WTC11 (cell line): ENCODE results near the gene TLE2. TPM values are rescaled to one million over a fixed set of nuclear protein-coding genes. Genes with fewer than 3 reads are reported as not detected.

Source experiments
- ATAC-seq: fragments of 200-7000 bp; cut with Tn5 transposase; 2 replicates; pipeline ENCODE4 v1.10.0; 2021; ENCODE audit warnings: mild to moderate bottlenecking, moderate library complexity
- CTCF ChIA-PET: fragments of 300-600 bp; sonication (Branson Sonifier 250); formaldehyde crosslinking; loops from one replicate; lab custom pipeline; 2021; ENCODE audit warnings: antibody characterized with exemption; lab: Charles Lee
- POLR2A ChIA-PET: fragments of 350-600 bp; sonication (Branson Sonifier 250); formaldehyde crosslinking; loops from one replicate; lab custom pipeline; 2021; ENCODE audit warnings: antibody characterized with exemption; lab: Charles Lee
- DNase-seq: peaks from one replicate; pipeline ENCODE4 v3.0.0; 2021; ENCODE audit warnings: low spot score
- H3K27ac Mint-ChIP-seq: 2 replicates; pipeline ENCODE4 v1.8.0; 2021; ENCODE audit warnings: mixed read lengths
- H3K27me3 Mint-ChIP-seq: 2 replicates; pipeline ENCODE4 v1.8.0; 2021; ENCODE audit warnings: low read depth, mild to moderate bottlenecking, moderate library complexity, mixed read lengths
- H3K36me3 Mint-ChIP-seq: 2 replicates; pipeline ENCODE4 v1.8.0; 2021; ENCODE audit warnings: mixed read lengths
- H3K4me1 Mint-ChIP-seq: 2 replicates; pipeline ENCODE4 v1.8.0; 2022; ENCODE audit warnings: mixed read lengths
- H3K4me3 Mint-ChIP-seq: 2 replicates; pipeline ENCODE4 v1.8.0; 2021; ENCODE audit warnings: mild to moderate bottlenecking, moderate library complexity, mixed read lengths
- H3K9me3 Mint-ChIP-seq: 2 replicates; pipeline ENCODE4 v1.8.0; 2021; ENCODE audit warnings: mixed read lengths
- ATF2 ChIP-seq: sonication (generic); formaldehyde crosslinking; IDR thresholded peaks from 2 replicates; pipeline ENCODE4 v1.8.1; 2022; ENCODE audit warnings: low read depth, missing genetic modification reagents, borderline replicate concordance
- CBFB ChIP-seq: sonication (generic); formaldehyde crosslinking; IDR thresholded peaks from 2 replicates; pipeline ENCODE4 v1.8.1; 2022; ENCODE audit warnings: mild to moderate bottlenecking, low read depth, missing genetic modification reagents
- CDX4 ChIP-seq: fragments of 250-450 bp; sonication (Bioruptor Pico); IDR thresholded peaks from 2 replicates; pipeline ENCODE4 v1.9.0; 2021; ENCODE audit warnings: moderate library complexity, mild to moderate bottlenecking, inconsistent platforms, borderline replicate concordance
- CREM ChIP-seq: sonication (generic); formaldehyde crosslinking; IDR thresholded peaks from 2 replicates; pipeline ENCODE4 v1.8.1; 2022; ENCODE audit warnings: mild to moderate bottlenecking, missing genetic modification reagents, moderate library complexity
- FOXP1 ChIP-seq: sonication (generic); formaldehyde crosslinking; IDR thresholded peaks from 2 replicates; pipeline ENCODE4 v1.8.0; 2022; ENCODE audit warnings: missing genetic modification reagents, mild to moderate bottlenecking, moderate library complexity, borderline replicate concordance
- GTF2I ChIP-seq: fragments of 250-450 bp; sonication (Bioruptor Pico); conservative IDR thresholded peaks from 2 replicates; pipeline ENCODE4 v1.4.0; 2021; ENCODE audit warnings: mild to moderate bottlenecking
- HMGA2 ChIP-seq: fragments of 250-450 bp; sonication (Bioruptor Pico); IDR thresholded peaks from 2 replicates; pipeline ENCODE4 v1.4.0; 2021; ENCODE audit warnings: mild to moderate bottlenecking, moderate library complexity
- IRF2 ChIP-seq: sonication (generic); formaldehyde crosslinking; IDR thresholded peaks from 2 replicates; pipeline ENCODE4 v1.8.0; 2022; ENCODE audit warnings: low read depth, missing genetic modification reagents, borderline replicate concordance
- KAT7 ChIP-seq: sonication (generic); formaldehyde crosslinking; IDR thresholded peaks from 2 replicates; pipeline ENCODE4 v1.8.1; 2023; ENCODE audit warnings: missing genetic modification reagents, mild to moderate bottlenecking, borderline replicate concordance
- MLX ChIP-seq: sonication (generic); formaldehyde crosslinking; IDR thresholded peaks from 2 replicates; pipeline ENCODE4 v1.8.1; 2023; ENCODE audit warnings: mild to moderate bottlenecking, missing genetic modification reagents, moderate library complexity
- PRRX2 ChIP-seq: fragments of 250-450 bp; sonication (Bioruptor Pico); IDR thresholded peaks from 2 replicates; pipeline ENCODE4 v1.8.0; 2021; ENCODE audit warnings: mild to moderate bottlenecking
- SMAD4 ChIP-seq: sonication (generic); formaldehyde crosslinking; IDR thresholded peaks from 2 replicates; pipeline ENCODE4 v1.8.0; 2022; ENCODE audit warnings: mild to moderate bottlenecking, missing genetic modification reagents
- STAT6 ChIP-seq: sonication (generic); formaldehyde crosslinking; conservative IDR thresholded peaks from 2 replicates; pipeline ENCODE4 v1.8.1; 2023; ENCODE audit warnings: mild to moderate bottlenecking, low read depth, missing genetic modification reagents, moderate library complexity
- TCF7 ChIP-seq: sonication (generic); formaldehyde crosslinking; IDR thresholded peaks from 2 replicates; pipeline ENCODE4 v1.8.0; 2022; ENCODE audit warnings: mild to moderate bottlenecking, low read depth, missing genetic modification reagents, moderate library complexity
- TEAD1 ChIP-seq: sonication (generic); formaldehyde crosslinking; IDR thresholded peaks from 2 replicates; pipeline ENCODE4 v1.8.0; 2022; ENCODE audit warnings: mild to moderate bottlenecking, missing genetic modification reagents
- USF2 ChIP-seq: sonication (generic); formaldehyde crosslinking; IDR thresholded peaks from 2 replicates; pipeline ENCODE4 v1.8.1; 2023; ENCODE audit warnings: mild to moderate bottlenecking, missing genetic modification reagents, moderate library complexity
- ZMAT4 ChIP-seq: fragments of 250-450 bp; sonication (Bioruptor Pico); IDR thresholded peaks from 2 replicates; pipeline ENCODE4 v1.9.0; 2021; ENCODE audit warnings: mild to moderate bottlenecking
- ZNF416 ChIP-seq: fragments of 250-450 bp; sonication (Bioruptor Pico); IDR thresholded peaks from 2 replicates; pipeline ENCODE4 v1.9.0; 2021; ENCODE audit warnings: mild to moderate bottlenecking, inconsistent platforms
- ZSCAN18 ChIP-seq: fragments of 250-450 bp; sonication (Bioruptor Pico); IDR thresholded peaks from 2 replicates; pipeline ENCODE4 v2.1.2; 2022; ENCODE audit warnings: mild to moderate bottlenecking, moderate library complexity
- total RNA-seq: library from RNA; stranded (reverse); gene quantifications from 3 replicates; pipeline ENCODE4 v1.2.3, GENCODE V29; 2021

Gene TLE2
- total RNA-seq, 1 experiment from 2014 or later, result 20.0 TPM

GRCh38 chr19:2976609-2977000 is 52.5 kb downstream of the TLE2 start:
- H3K27ac Mint-ChIP-seq, result no peak overlapping the region
- CTCF ChIA-PET, result interaction anchor here (0.6 to 3.7 kb wide), 17 partner anchors 12 to 299 kb away, joined by 3 to 25 read pairs (median 3); no protein-coding TSS in a partner anchor
- TF ChIP-seq TCF7 (no peak), KAT7 (CRISPR knock-in tag) (no peak), GTF2I (CRISPR knock-in tag) (no peak), HMGA2 (no peak), USF2 (CRISPR knock-in tag) (no peak), ATF2 (CRISPR knock-in tag) (no peak), ZNF416 (no peak), CDX4 (no peak), TEAD1 (no peak)

GRCh38 chr19:2974342-2975041 is 54.6 kb downstream of the TLE2 start:
- Mint-ChIP-seq H3K27me3 (peaks cover 40% of the 10 kb centered on the region), H3K4me1 (peaks cover 19% of the 10 kb centered on the region), H3K36me3 (no peaks in the 10 kb centered on the region), H3K9me3 (no peaks in the 10 kb centered on the region), H3K27ac (no peak overlapping the region), H3K4me3 (no peak overlapping the region)
- ChIA-PET CTCF (interaction anchor here (1.3 to 3.2 kb wide), 3 partner anchors 24 to 301 kb away, joined by 3 to 15 read pairs (median 9); no protein-coding TSS in a partner anchor), POLR2A (interaction anchor here (0.6 kb wide), 1 partner anchor 65 kb away, joined by 3 read pairs; no protein-coding TSS in a partner anchor)
- TF ChIP-seq STAT6 (CRISPR knock-in tag) (no peak), PRRX2 (no peak), MLX (CRISPR knock-in tag) (no peak), ZSCAN18 (CRISPR knock-in tag) (no peak), TCF7 (no peak)
- ATAC-seq (no peak), DNase-seq (no peak)

More at GRCh38 chr19:2976609-2977000, 52.5 kb downstream of the TLE2 start:
- DNase-seq (no peak), ATAC-seq (peak; percentile 14)
- H3K27me3 Mint-ChIP-seq, result peaks cover 53% of the 10 kb centered on the region
- POLR2A ChIA-PET, result interaction anchor here (1.5 to 1.8 kb wide), 2 partner anchors 48 to 59 kb away, joined by 5 to 7 read pairs; no protein-coding TSS in a partner anchor
- peaks cover 26% of the 10 kb centered on the region for H3K4me1 Mint-ChIP-seq
- no peaks in the 10 kb centered on the region for H3K9me3 Mint-ChIP-seq
- peak overlapping the region; percentile 71 for H3K4me3 Mint-ChIP-seq
- H3K36me3 Mint-ChIP-seq, result no peaks in the 10 kb centered on the region

- DNase-seq (no peak), ATAC-seq (no peak)
- no peaks in the 10 kb centered on the region for H3K9me3 Mint-ChIP-seq
- no peaks in the 10 kb centered on the region for H3K36me3 Mint-ChIP-seq
- no peak overlapping the region for H3K4me3 Mint-ChIP-seq
- H3K27ac Mint-ChIP-seq, result no peak overlapping the region
- POLR2A ChIA-PET, result no interaction called here
- CTCF ChIA-PET, result interaction anchor here (0.6 to 2.0 kb wide), 3 partner anchors 8 to 157 kb away, joined by 3 to 9 read pairs (median 5); no protein-coding TSS in a partner anchor
- peaks cover 31% of the 10 kb centered on the region for H3K27me3 Mint-ChIP-seq
- H3K4me1 Mint-ChIP-seq, result peaks cover 19% of the 10 kb centered on the region
- TF ChIP-seq CBFB (CRISPR knock-in tag), result no peak
- TF ChIP-seq ATF2 (CRISPR knock-in tag), result no peak
- TF ChIP-seq CREM (CRISPR knock-in tag), result no peak
- TF ChIP-seq IRF2, result no peak
- no peak for TF ChIP-seq FOXP1 (CRISPR knock-in tag)
- no peak for TF ChIP-seq SMAD4 (CRISPR knock-in tag)
- TF ChIP-seq ZMAT4, result no peak
Measured at GRCh38 chr19:2973229-2973628, 55.9 kb downstream of the TLE2 start.
